H1 (cell line): ENCODE data around the gene TXNRD2. TPM values are rescaled to one million over a fixed set of nuclear protein-coding genes. Genes with fewer than 3 reads are reported as not detected.

Experiments used
- CTCF ChIA-PET: fragments of 300-600 bp; sonication (Branson Sonifier 250); formaldehyde crosslinking; loops from one replicate; lab custom pipeline; 2021; ENCODE audit not compliant: partially characterized antibody; lab: Charles Lee
- POLR2A ChIA-PET: fragments of 300-600 bp; sonication (Branson Sonifier 250); formaldehyde crosslinking; loops from one replicate; lab custom pipeline; 2021; ENCODE audit warnings: inconsistent platforms; ENCODE audit not compliant: partially characterized antibody; lab: Charles Lee
- DNase-seq, 2 experiments: peaks; one replicate each; pipeline versions ENCODE4 v3.0.0 to v3.0.0-alpha.2; 2010 to 2022; ENCODE audit warnings: low spot score in 2 of 2, low read depth in 1 of 2, mixed read lengths in 1 of 2
- FAIRE-seq: peaks from 2 replicates; lab custom pipeline; 2011; peaks lifted over from hg19 to GRCh38; lab: Jason Lieb, UNC
- H2AFZ ChIP-seq: 2 replicates; pipeline ENCODE4 v1.8.1; 2012; ENCODE audit warnings: low read length, inconsistent platforms
- H2AK5ac ChIP-seq: 2 replicates; pipeline ENCODE4 v1.6.1; 2013; ENCODE audit warnings: low read depth, low read length
- H2BK120ac ChIP-seq: replicated peaks from 2 replicates; pipeline ENCODE3; 2013; ENCODE audit warnings: low read depth, low read length, inconsistent platforms
- H2BK12ac ChIP-seq: 2 replicates; pipeline ENCODE4 v1.6.1; 2013; ENCODE audit warnings: low read depth, low read length
- H2BK15ac ChIP-seq: 2 replicates; pipeline ENCODE4 v1.6.1; 2013; ENCODE audit warnings: low read length
- H2BK20ac ChIP-seq: 2 replicates; pipeline ENCODE4 v1.6.1; 2013; ENCODE audit warnings: low read length
- H2BK5ac ChIP-seq: 2 replicates; pipeline ENCODE4 v1.6.1; 2013; ENCODE audit warnings: low read depth, low read length
- H3K14ac ChIP-seq: 2 replicates; pipeline ENCODE4 v1.6.1; 2013; ENCODE audit warnings: inconsistent platforms; ENCODE audit not compliant: insufficient read length
- H3K18ac ChIP-seq: 2 replicates; pipeline ENCODE4 v1.6.1; 2013; ENCODE audit warnings: low read length; ENCODE audit errors: extremely low read depth
- H3K23ac ChIP-seq: 2 replicates; pipeline ENCODE4 v1.6.1; 2013; ENCODE audit warnings: inconsistent platforms; ENCODE audit not compliant: insufficient read length
- H3K23me2 ChIP-seq: 2 replicates; pipeline ENCODE4 v1.6.1; 2013; ENCODE audit warnings: low read depth, low read length
- H3K27ac ChIP-seq: 2 replicates; pipeline ENCODE4 v1.6.1; 2011; ENCODE audit warnings: low read depth, low read length, inconsistent platforms
- H3K27me3 ChIP-seq, 4 experiments: replicated peaks in 1 of 4; 1 replicate in 1 of 4; 2 replicates in 3 of 4; pipeline versions ENCODE4 v1.6.1 to v1.8.1; 2011 to 2013; ENCODE audit warnings: low read length in 3 of 4, mild to moderate bottlenecking in 3 of 4, inconsistent platforms in 2 of 4, mixed read lengths in 2 of 4, moderate library complexity in 1 of 4; ENCODE audit not compliant: control insufficient read depth in 3 of 4, insufficient read depth in 3 of 4; ENCODE audit errors: extremely low read depth in 1 of 4
- H3K36me3 ChIP-seq, 4 experiments: 2 replicates each; pipeline versions ENCODE4 v1.6.1 to v1.8.1; 2011 to 2013; ENCODE audit warnings: mild to moderate bottlenecking in 4 of 4, low read length in 3 of 4, moderate library complexity in 2 of 4, control low read depth in 1 of 4, inconsistent platforms in 1 of 4; ENCODE audit not compliant: insufficient read depth in 4 of 4, control insufficient read depth in 2 of 4
- H3K4ac ChIP-seq: replicated peaks from 2 replicates; pipeline ENCODE3; 2013; ENCODE audit warnings: low read length, low read depth, mixed read lengths, inconsistent platforms; ENCODE audit not compliant: insufficient read length
- H3K4me1 ChIP-seq, 4 experiments: replicated peaks in 1 of 4; 1 replicate in 1 of 4; 2 replicates in 3 of 4; pipeline versions ENCODE4 v1.6.1 to v1.8.1; 2011 to 2013; ENCODE audit warnings: low read length in 3 of 4, inconsistent platforms in 2 of 4, mixed read lengths in 1 of 4; ENCODE audit not compliant: insufficient read depth in 4 of 4, control insufficient read depth in 3 of 4
- H3K4me2 ChIP-seq, 2 experiments: 2 replicates each; pipeline versions ENCODE4 v1.6.1 to v1.8.1; 2011 to 2013; ENCODE audit warnings: low read depth in 2 of 2, low read length in 2 of 2, control low read depth in 1 of 2, inconsistent platforms in 1 of 2, mild to moderate bottlenecking in 1 of 2; ENCODE audit not compliant: insufficient read depth in 1 of 2
- H3K4me3 ChIP-seq, 4 experiments: fragments of 200-600, 300-600 bp in 1 of 4; sonication (generic), shearing (Covaris generic), sonication (Bioruptor Twin) in 1 of 4; 2 replicates each; pipeline versions ENCODE4 v1.5.1 to v1.8.1; 2011 to 2016; ENCODE audit warnings: low read length in 4 of 4, low read depth in 3 of 4, control low read depth in 2 of 4, inconsistent platforms in 2 of 4, mild to moderate bottlenecking in 2 of 4, mixed read lengths in 1 of 4, moderate library complexity in 1 of 4; ENCODE audit not compliant: insufficient read depth in 2 of 4; ENCODE audit errors: extremely low read depth in 1 of 4
- H3K56ac ChIP-seq: replicated peaks from 2 replicates; pipeline ENCODE3; 2013; ENCODE audit warnings: low read depth, mild to moderate bottlenecking, mixed read lengths, low read length, inconsistent platforms; ENCODE audit not compliant: insufficient read length
- H3K79me1 ChIP-seq: 2 replicates; pipeline ENCODE4 v1.6.1; 2013; ENCODE audit warnings: low read depth, low read length, control low read depth
- H3K79me2 ChIP-seq, 2 experiments: 2 replicates each; pipeline versions ENCODE4 v1.6.1 to v1.8.1; 2012 to 2013; ENCODE audit warnings: low read length in 2 of 2, mild to moderate bottlenecking in 2 of 2, inconsistent platforms in 1 of 2; ENCODE audit not compliant: insufficient read depth in 2 of 2, control insufficient read depth in 1 of 2
- H3K9ac ChIP-seq, 4 experiments: replicated peaks in 1 of 4; 1 replicate in 1 of 4; 2 replicates in 3 of 4; pipeline versions ENCODE4 v1.6.1 to v1.8.1; 2011 to 2013; ENCODE audit warnings: low read depth in 3 of 4, low read length in 3 of 4, control low read depth in 2 of 4, mild to moderate bottlenecking in 2 of 4, moderate library complexity in 2 of 4, inconsistent platforms in 1 of 4; ENCODE audit errors: extremely low read depth in 1 of 4
- H3K9me3 ChIP-seq, 2 experiments: 2 replicates each; pipeline versions ENCODE4 v1.6.1 to v1.8.1; 2012 to 2013; ENCODE audit warnings: mild to moderate bottlenecking in 2 of 2, moderate library complexity in 2 of 2, control low read depth in 1 of 2, inconsistent platforms in 1 of 2, low read depth in 1 of 2, low read length in 1 of 2, mixed read lengths in 1 of 2; ENCODE audit not compliant: insufficient read depth in 2 of 2
- H4K20me1 ChIP-seq, 2 experiments: replicated peaks in 1 of 2; 2 replicates each; pipeline versions ENCODE3 to v1.8.1; 2011 to 2013; ENCODE audit warnings: inconsistent platforms in 2 of 2, low read length in 2 of 2, mild to moderate bottlenecking in 1 of 2; ENCODE audit not compliant: insufficient read depth in 2 of 2, control insufficient read depth in 1 of 2
- H4K5ac ChIP-seq: 2 replicates; pipeline ENCODE4 v1.6.1; 2013; ENCODE audit warnings: low read length, low read depth, mixed read lengths, inconsistent platforms; ENCODE audit not compliant: insufficient read length
- H4K8ac ChIP-seq: 2 replicates; pipeline ENCODE4 v1.8.0; 2013; ENCODE audit warnings: mild to moderate bottlenecking, moderate library complexity, low read length, inconsistent platforms; ENCODE audit not compliant: insufficient read depth; ENCODE audit errors: extremely low read depth
- H4K91ac ChIP-seq: replicated peaks from 2 replicates; pipeline ENCODE3; 2013; ENCODE audit warnings: low read length, mixed read lengths, inconsistent platforms; ENCODE audit not compliant: insufficient read length
- CHD1 ChIP-seq: IDR thresholded peaks from 2 replicates; pipeline ENCODE4 v1.6.1; 2012; ENCODE audit warnings: low read depth, low read length, improper control_type of control experiment
- CTCF ChIP-seq, 3 experiments: IDR thresholded peaks; 1 replicate in 2 of 3; 2 replicates in 1 of 3; pipeline versions ENCODE4 v1.5.1 to v1.6.1; 2011; ENCODE audit warnings: low read length in 3 of 3, mild to moderate bottlenecking in 3 of 3, inconsistent platforms in 2 of 3, low read depth in 1 of 3, moderate library complexity in 1 of 3; ENCODE audit not compliant: insufficient read depth in 1 of 3; ENCODE audit errors: control extremely low read depth in 1 of 3
- KDM5A ChIP-seq: fragments of 200-600 bp; IDR thresholded peaks from 2 replicates; pipeline ENCODE4 v1.7.1; 2012; ENCODE audit warnings: mild to moderate bottlenecking, low read length, inconsistent platforms, mixed read lengths
- PHF8 ChIP-seq: fragments of 200-600 bp; sonication (generic); conservative IDR thresholded peaks from 2 replicates; pipeline ENCODE4 v1.7.1; 2012; ENCODE audit warnings: low read depth, mild to moderate bottlenecking, inconsistent platforms, low read length, moderate library complexity
- SIX5 ChIP-seq: IDR thresholded peaks from 2 replicates; pipeline ENCODE4 v1.6.1; 2011; ENCODE audit warnings: mild to moderate bottlenecking, low read depth, low read length
- SP1 ChIP-seq: IDR thresholded peaks from 2 replicates; pipeline ENCODE4 v1.6.1; 2011; ENCODE audit warnings: low read depth, low read length
- SUZ12 ChIP-seq: fragments of 200-600 bp; sonication (generic); IDR thresholded peaks from 2 replicates; pipeline ENCODE4 v1.6.1; 2012; ENCODE audit warnings: mild to moderate bottlenecking, inconsistent platforms, low read length, moderate library complexity, mixed read lengths
- YY1 ChIP-seq: IDR thresholded peaks from 2 replicates; pipeline ENCODE4 v1.6.1; 2011; ENCODE audit warnings: low read depth, mild to moderate bottlenecking, low read length
- WGBS, 2 experiments: shearing (Covaris generic) in 1 of 2; methylation state at CpG; one replicate each; pipeline versions ENCODE4 v1.1.6 to v1.1.7; 2013 to 2015; ENCODE audit warnings: low lambda C conversion rate in 2 of 2, mixed read lengths in 2 of 2, inconsistent platforms in 1 of 2, low coverage in 1 of 2, missing lambda C conversion rate in 1 of 2; ENCODE audit not compliant: insufficient replicate concordance in 2 of 2, insufficient coverage in 1 of 2, insufficient read length in 1 of 2; ENCODE audit errors: extremely low coverage in 1 of 2, missing lambda C conversion rate in 1 of 2; 5-methylcytosine and 5-hydroxymethylcytosine counted together
- polyA plus RNA-seq, 7 experiments: library from polyadenylated mRNA; depleted of rRNA in 3 of 7; stranded (reverse) in 5 of 7; unstranded in 2 of 7; fragments of >200 nt in 5 of 7; fragments of 200-250 nt in 2 of 7; gene quantifications; 1 replicate in 5 of 7; 2 replicates in 1 of 7; 4 replicates in 1 of 7; pipeline versions ENCODE4 v1.2.1 to v1.2.3, GENCODE V29; 2011 to 2013; ENCODE audit warnings: missing spikeins in 2 of 7, mixed read lengths in 2 of 7
- total RNA-seq: library from RNA; stranded (reverse); fragmentation: NEBNext Ultra II Directional; extraction: Animal tissue kit (Norgen Biotek cat#: 25700); gene quantifications from 2 replicates; pipeline ENCODE4 v1.2.1, GENCODE V29; 2021

Gene TXNRD2
- total and polyA plus RNA-seq, 2 of the 8 experiments (the other 6 are each of a cell fraction or from before 2014, with no cell fraction given): 14.8 to 21.9 TPM

GRCh38 chr22:19878461-19879245, 63.0 kb downstream of the TXNRD2 start:
- Histone ChIP-seq H3K14ac (no peak overlapping the region), H3K4me2 (no peak overlapping the region; a peak in 1 of 4 replicates), H2BK120ac (no peak overlapping the region), H4K5ac (no peak overlapping the region), H2AFZ (no peak overlapping the region), H3K56ac (no peak overlapping the region), H4K91ac (peak overlapping the region; percentile 96), H2BK12ac (peak overlapping the region; percentile 63; the same call in 1 of the 2 replicates), H3K18ac (no peak overlapping the region; the same call in 1 of the 2 replicates), H3K4me1 (peaks cover 11 to 26% (median 20%) of the 10 kb centered on the region in 4 experiments), H2BK5ac (peak overlapping the region; percentile 40; the same call in 1 of the 2 replicates), H3K27ac (no peak overlapping the region), H4K8ac (no peak overlapping the region; the same call in 1 of the 2 replicates), H2AK5ac (peak overlapping the region; percentile 95), H3K4ac (peak overlapping the region; percentile 91), H3K9ac (no peak overlapping the region), H3K79me2 (no peaks in the 10 kb centered on the region), H3K23me2 (peaks cover 4% of the 10 kb centered on the region), H2BK15ac (peak overlapping the region; percentile 65; the same call in 1 of the 2 replicates), H3K9me3 (no peaks in the 10 kb centered on the region), H3K27me3 (peaks cover 0 to 3% (median 0%) of the 10 kb centered on the region in 4 experiments; a peak in 1 of 7 replicates), H3K79me1 (no peaks in the 10 kb centered on the region; the same call in 1 of the 2 replicates), H3K4me3 (no peak overlapping the region), H2BK20ac (peak overlapping the region; percentile 86; the same call in 1 of the 2 replicates), H3K23ac (no peak overlapping the region), H3K36me3 (0 out of 8 replicates have a peak, but pooled peaks cover 0 to 2% (median 0%) of the 10 kb centered on the region in 4 experiments), H4K20me1 (no peaks in the 10 kb centered on the region)
- peak in 1 of 2 experiments; percentile 40 for DNase-seq
- POLR2A ChIA-PET: interaction anchor here (1.0 to 1.6 kb wide), 2 partner anchors 12 to 21 kb away, joined by 3 read pairs; no protein-coding TSS in a partner anchor
- TF ChIP-seq SP1 (no peak), CHD1 (no peak), PHF8 (no peak), SUZ12 (no peak), YY1 (no peak), SIX5 (no peak), CTCF (IDR thresholded peaks at IDR 0.05; ENCODE audit: control extremely low read depth in 1 of 3, insufficient read depth in 1 of 3, low read depth in 1 of 3, low read length in 3 of 3) (no peak), KDM5A (no peak)
- CTCF ChIA-PET: interaction anchor here (1.4 to 2.2 kb wide), 2 partner anchors 11 to 23 kb away, joined by 3 to 12 read pairs; no protein-coding TSS in a partner anchor
- WGBS, 2 experiments: 89% methylated on average over 16 of the region's 16 CpGs; no CpG with 5 or more reads in 1 of the 2 experiments
- FAIRE-seq: no peak
